OCI-LY7 (cell line): Measurements from ENCODE around the gene FGGY.

Experiments used
- EZH2phosphoT487 ChIP-seq: fragments of 200-600 bp; sonication (generic); IDR thresholded peaks from 2 replicates; pipeline ENCODE4 v1.6.1; 2018; ENCODE audit warnings: low read depth, borderline replicate concordance, mild to moderate bottlenecking, mixed run types, antibody characterized with exemption, low read length, moderate library complexity, mixed read lengths
- TF ChIP-seq, protein P1 (sequence below): fragments of 200-600 bp; sonication (generic); conservative IDR thresholded peaks from 2 replicates; pipeline ENCODE4 v1.5.1; 2014; ENCODE audit warnings: mild to moderate bottlenecking, antibody characterized with exemption, low read length, moderate library complexity, mixed read lengths

DNA sequence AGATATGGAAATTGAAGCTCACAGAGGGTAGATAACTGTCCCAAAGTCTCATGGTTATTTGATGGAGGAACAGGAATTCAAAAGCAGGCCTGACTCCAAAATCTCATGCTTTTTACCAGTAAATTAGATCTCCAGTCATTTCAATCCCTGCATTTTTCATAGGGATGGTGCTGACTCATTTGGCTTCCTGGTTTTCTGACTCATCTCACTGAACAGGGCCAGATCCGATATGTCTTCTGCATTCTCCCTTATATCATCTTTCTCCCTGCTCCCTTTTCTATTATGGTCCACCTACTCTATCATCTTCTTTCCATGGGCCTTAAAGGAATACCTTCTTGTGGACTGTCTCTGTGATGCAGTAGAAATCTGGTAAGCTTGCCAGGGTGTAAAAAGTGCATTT lies 187.2 kb downstream of the FGGY start:
- TF ChIP-seq, protein P1, sequence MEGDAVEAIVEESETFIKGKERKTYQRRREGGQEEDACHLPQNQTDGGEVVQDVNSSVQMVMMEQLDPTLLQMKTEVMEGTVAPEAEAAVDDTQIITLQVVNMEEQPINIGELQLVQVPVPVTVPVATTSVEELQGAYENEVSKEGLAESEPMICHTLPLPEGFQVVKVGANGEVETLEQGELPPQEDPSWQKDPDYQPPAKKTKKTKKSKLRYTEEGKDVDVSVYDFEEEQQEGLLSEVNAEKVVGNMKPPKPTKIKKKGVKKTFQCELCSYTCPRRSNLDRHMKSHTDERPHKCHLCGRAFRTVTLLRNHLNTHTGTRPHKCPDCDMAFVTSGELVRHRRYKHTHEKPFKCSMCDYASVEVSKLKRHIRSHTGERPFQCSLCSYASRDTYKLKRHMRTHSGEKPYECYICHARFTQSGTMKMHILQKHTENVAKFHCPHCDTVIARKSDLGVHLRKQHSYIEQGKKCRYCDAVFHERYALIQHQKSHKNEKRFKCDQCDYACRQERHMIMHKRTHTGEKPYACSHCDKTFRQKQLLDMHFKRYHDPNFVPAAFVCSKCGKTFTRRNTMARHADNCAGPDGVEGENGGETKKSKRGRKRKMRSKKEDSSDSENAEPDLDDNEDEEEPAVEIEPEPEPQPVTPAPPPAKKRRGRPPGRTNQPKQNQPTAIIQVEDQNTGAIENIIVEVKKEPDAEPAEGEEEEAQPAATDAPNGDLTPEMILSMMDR = no peak
- TF ChIP-seq EZH2phosphoT487 = no peak
